HFFc6 (cell line): ENCODE results near the gene INTS11. TPM values are rescaled to one million over a fixed set of nuclear protein-coding genes. Genes with fewer than 3 reads are reported as not detected.
A peak's percentile ranks its signal among the peaks of the same experiment; 100 is the strongest.

ENCODE experiments used
- DNase-seq: peaks from one replicate; pipeline ENCODE4 v3.0.0-alpha.2; 2018
- H3K27ac Mint-ChIP-seq: 2 replicates; pipeline ENCODE4 v1.8.0; 2020; ENCODE audit warnings: mild to moderate bottlenecking, mixed read lengths
- H3K27me3 Mint-ChIP-seq: 2 replicates; pipeline ENCODE4 v1.8.0; 2021; ENCODE audit warnings: mild to moderate bottlenecking, moderate library complexity, mixed read lengths; ENCODE audit not compliant: insufficient read depth
- H3K36me3 Mint-ChIP-seq: 2 replicates; pipeline ENCODE4 v1.8.0; 2021; ENCODE audit warnings: low read depth, mixed read lengths
- H3K4me1 Mint-ChIP-seq: 2 replicates; pipeline ENCODE4 v1.8.0; 2020; ENCODE audit warnings: low read depth, mixed read lengths
- H3K4me3 Mint-ChIP-seq: 2 replicates; pipeline ENCODE4 v1.8.0; 2020; ENCODE audit warnings: mild to moderate bottlenecking, moderate library complexity, mixed read lengths
- H3K9me3 Mint-ChIP-seq: 2 replicates; pipeline ENCODE4 v1.8.0; 2020; ENCODE audit warnings: mild to moderate bottlenecking, mixed read lengths
- CTCF ChIP-seq: fragments of 200-600 bp; sonication (generic); IDR thresholded peaks from 2 replicates; pipeline ENCODE4 v1.5.0; 2021; ENCODE audit warnings: antibody characterized with exemption, mild to moderate bottlenecking
- total RNA-seq, 6 experiments: library from RNA; stranded (reverse); fragmentation: NEBNext Ultra II Directional; extraction: Animal tissue kit (Norgen Biotek cat#: 25700); gene quantifications; 2 replicates in 1 of 6; 3 replicates in 5 of 6; pipeline ENCODE4 v1.2.3, GENCODE V29; 2021

INTS11 gene
- total RNA-seq, 6 experiments from 2014 or later = 65.6 to 78.3 (median 69.8) TPM

- no peak for DNase-seq
- no peaks in the 10 kb centered on the region for H3K36me3 Mint-ChIP-seq
- no peak overlapping the region for H3K4me3 Mint-ChIP-seq
- no peaks in the 10 kb centered on the region for H3K9me3 Mint-ChIP-seq
- H3K4me1 Mint-ChIP-seq = peaks cover 13% of the 10 kb centered on the region
- TF ChIP-seq CTCF = no peak
- H3K27me3 Mint-ChIP-seq = no peaks in the 10 kb centered on the region; the same call in 1 of the 2 replicates
- no peak overlapping the region for H3K27ac Mint-ChIP-seq
Observed at GRCh38 chr1:1365875-1366698, 41.6 kb upstream of the INTS11 start.

GRCh38 chr1:1364266-1364665 is 39.8 kb upstream of the INTS11 start:
- no peak for TF ChIP-seq CTCF
- Mint-ChIP-seq H3K27me3 (no peaks in the 10 kb centered on the region; the same call in 1 of the 2 replicates), H3K4me1 (peaks cover 31% of the 10 kb centered on the region), H3K9me3 (no peaks in the 10 kb centered on the region), H3K36me3 (no peaks in the 10 kb centered on the region), H3K27ac (no peak overlapping the region), H3K4me3 (no peak overlapping the region)
- no peak for DNase-seq

- peak; percentile 90 for DNase-seq
- peak; percentile 49 for TF ChIP-seq CTCF
- peaks cover 6% of the 10 kb centered on the region for H3K36me3 Mint-ChIP-seq
- peak overlapping the region; percentile 93 for H3K27ac Mint-ChIP-seq
- peaks cover 2% of the 10 kb centered on the region for H3K27me3 Mint-ChIP-seq
- peaks cover 37% of the 10 kb centered on the region for H3K4me1 Mint-ChIP-seq
- peak overlapping the region; percentile 74 for H3K4me3 Mint-ChIP-seq
- no peaks in the 10 kb centered on the region for H3K9me3 Mint-ChIP-seq
Observed at GRCh38 chr1:1361982-1362423, 37.5 kb upstream of the INTS11 start.

GRCh38 chr1:1361233-1361981 is 36.9 kb upstream of the INTS11 start:
- Mint-ChIP-seq H3K36me3 (peaks cover 7% of the 10 kb centered on the region), H3K27me3 (peaks cover 2% of the 10 kb centered on the region), H3K4me3 (peak overlapping the region; percentile 97), H3K9me3 (no peaks in the 10 kb centered on the region), H3K27ac (peak overlapping the region; percentile 93), H3K4me1 (peaks cover 37% of the 10 kb centered on the region)
- DNase-seq = no peak
- no peak for TF ChIP-seq CTCF

- peaks cover 37% of the 10 kb centered on the region for H3K4me1 Mint-ChIP-seq
Observed at GRCh38 chr1:1360506-1361169, 36.2 kb upstream of the INTS11 start.

More at GRCh38 chr1:1360506-1361169, 36.2 kb upstream of the INTS11 start:
- H3K27ac Mint-ChIP-seq = peak overlapping the region; percentile 93
- peaks cover 2% of the 10 kb centered on the region for H3K27me3 Mint-ChIP-seq
- peak; percentile 96 for DNase-seq
- peak overlapping the region; percentile 97 for H3K4me3 Mint-ChIP-seq
- H3K9me3 Mint-ChIP-seq = no peaks in the 10 kb centered on the region
- no peak for TF ChIP-seq CTCF
- H3K36me3 Mint-ChIP-seq = peaks cover 7% of the 10 kb centered on the region
